Loucy (cell line): ENCODE data around the gene DNAJB8.

ENCODE experiments used
- H2AFZ ChIP-seq: fragments of 200-600 bp; sonication (generic); 2 replicates; pipeline ENCODE4 v1.6.0; 2016; ENCODE audit warnings: antibody characterized with exemption, mild to moderate bottlenecking, low read length, moderate library complexity
- H3F3A ChIP-seq: fragments of 200-600 bp; 2 replicates; pipeline ENCODE4 v1.6.0; 2016; ENCODE audit warnings: antibody characterized with exemption, low read depth, mild to moderate bottlenecking
- H3K27me3 ChIP-seq: fragments of 200-600 bp; sonication (generic); 2 replicates; pipeline ENCODE4 v1.6.1; 2014; ENCODE audit warnings: low read length, mild to moderate bottlenecking; ENCODE audit not compliant: insufficient read depth, poor library complexity, severe bottlenecking
- H3K36me3 ChIP-seq: fragments of 200-600 bp; sonication (generic); 2 replicates; pipeline ENCODE4 v1.6.1; 2016; ENCODE audit warnings: low read length; ENCODE audit not compliant: insufficient read depth
- H3K4me1 ChIP-seq: fragments of 200-600 bp; sonication (generic); 2 replicates; pipeline ENCODE4 v1.5.1; 2014; ENCODE audit warnings: low read length, mild to moderate bottlenecking; ENCODE audit not compliant: insufficient read depth, poor library complexity, severe bottlenecking
- H3K4me2 ChIP-seq: fragments of 200-600 bp; sonication (generic); 2 replicates; pipeline ENCODE4 v1.6.0; 2014; ENCODE audit warnings: antibody characterized with exemption, low read length, low read depth, mild to moderate bottlenecking; ENCODE audit not compliant: poor library complexity, severe bottlenecking
- H3K4me3 ChIP-seq: fragments of 200-600 bp; sonication (generic); 2 replicates; pipeline ENCODE4 v1.5.1; 2014; ENCODE audit warnings: low read length, mild to moderate bottlenecking, mixed read lengths; ENCODE audit not compliant: poor library complexity, severe bottlenecking
- H3K79me2 ChIP-seq: fragments of 200-600 bp; sonication (generic); 2 replicates; pipeline ENCODE4 v1.6.1; 2014; ENCODE audit warnings: low read length; ENCODE audit not compliant: insufficient read depth
- H3K9ac ChIP-seq: fragments of 200-600 bp; sonication (generic); 2 replicates; pipeline ENCODE4 v1.6.0; 2014; ENCODE audit warnings: mild to moderate bottlenecking, low read depth, low read length, moderate library complexity; ENCODE audit not compliant: poor library complexity, severe bottlenecking
- H3K9me2 ChIP-seq: fragments of 200-600 bp; sonication (generic); replicated peaks from 2 replicates; pipeline ENCODE4 v1.6.1; 2016; ENCODE audit warnings: low read depth, low read length, mixed read lengths
- H3K9me3 ChIP-seq: fragments of 200-600 bp; sonication (generic); 2 replicates; pipeline ENCODE4 v1.6.1; 2014; ENCODE audit warnings: mild to moderate bottlenecking, antibody characterized with exemption, low read length, low read depth; ENCODE audit not compliant: insufficient read depth
- H4K20me1 ChIP-seq: fragments of 200-600 bp; sonication (generic); 2 replicates; pipeline ENCODE4 v1.6.0; 2014; ENCODE audit warnings: antibody characterized with exemption, low read length, mild to moderate bottlenecking; ENCODE audit not compliant: insufficient read depth, poor library complexity, severe bottlenecking
- CTCF ChIP-seq: fragments of 200-600 bp; sonication (generic); conservative IDR thresholded peaks from 2 replicates; pipeline ENCODE4 v1.5.1; 2014; ENCODE audit warnings: mild to moderate bottlenecking, antibody characterized with exemption, low read length
- EZH2phosphoT487 ChIP-seq: fragments of 200-600 bp; IDR thresholded peaks from 2 replicates; pipeline ENCODE4 v1.6.1; 2018; ENCODE audit warnings: antibody characterized with exemption, mild to moderate bottlenecking, moderate library complexity, borderline replicate concordance

DNAJB8 gene

GRCh38 chr3:128432301-128432970, 34.3 kb downstream of the DNAJB8 start:
- TF ChIP-seq EZH2phosphoT487, result no peak
- no peak overlapping the region for H3K9ac ChIP-seq
- H2AFZ ChIP-seq, result no peak overlapping the region
- no peaks in the 10 kb centered on the region for H4K20me1 ChIP-seq
- no peaks in the 10 kb centered on the region for H3K4me1 ChIP-seq
- H3K79me2 ChIP-seq, result no peaks in the 10 kb centered on the region
- no peak overlapping the region for H3K4me3 ChIP-seq
- no peaks in the 10 kb centered on the region for H3K9me3 ChIP-seq
- H3F3A ChIP-seq, result no peaks in the 10 kb centered on the region
- no peaks in the 10 kb centered on the region for H3K27me3 ChIP-seq
- no peaks in the 10 kb centered on the region for H3K36me3 ChIP-seq
- no peak overlapping the region for H3K4me2 ChIP-seq
- H3K9me2 ChIP-seq, result no peaks in the 10 kb centered on the region

- no peaks in the 10 kb centered on the region for H3K79me2 ChIP-seq
- H3F3A ChIP-seq, result no peaks in the 10 kb centered on the region
- no peak overlapping the region for H2AFZ ChIP-seq
- H3K4me3 ChIP-seq, result no peak overlapping the region
- H3K9me2 ChIP-seq, result no peaks in the 10 kb centered on the region
- H4K20me1 ChIP-seq, result no peaks in the 10 kb centered on the region
- H3K4me2 ChIP-seq, result no peak overlapping the region
- H3K27me3 ChIP-seq, result no peaks in the 10 kb centered on the region
- no peaks in the 10 kb centered on the region for H3K4me1 ChIP-seq
- no peak overlapping the region for H3K9ac ChIP-seq
- TF ChIP-seq EZH2phosphoT487 (no peak), CTCF (no peak)
- no peaks in the 10 kb centered on the region for H3K9me3 ChIP-seq
- H3K36me3 ChIP-seq, result no peaks in the 10 kb centered on the region
These were observed 34.8 kb downstream of the DNAJB8 start for GRCh38 chr3:128431803-128432300.

GRCh38 chr3:128430731-128431130, 36.0 kb downstream of the DNAJB8 start:
- no peaks in the 10 kb centered on the region for H3K4me1 ChIP-seq
- no peaks in the 10 kb centered on the region for H3F3A ChIP-seq
- no peaks in the 10 kb centered on the region for H3K27me3 ChIP-seq
- no peak overlapping the region for H3K4me2 ChIP-seq
- no peak for TF ChIP-seq EZH2phosphoT487
- H2AFZ ChIP-seq, result no peak overlapping the region
- no peaks in the 10 kb centered on the region for H3K36me3 ChIP-seq
- H3K9me3 ChIP-seq, result no peaks in the 10 kb centered on the region
- H3K4me3 ChIP-seq, result no peak overlapping the region
- H3K79me2 ChIP-seq, result no peaks in the 10 kb centered on the region
- no peaks in the 10 kb centered on the region for H4K20me1 ChIP-seq
- no peak overlapping the region for H3K9ac ChIP-seq
- no peaks in the 10 kb centered on the region for H3K9me2 ChIP-seq

GRCh38 chr3:128430301-128430700, 36.4 kb downstream of the DNAJB8 start:
- H3K4me1 ChIP-seq, result no peaks in the 10 kb centered on the region
- no peaks in the 10 kb centered on the region for H4K20me1 ChIP-seq
- no peaks in the 10 kb centered on the region for H3F3A ChIP-seq
- no peaks in the 10 kb centered on the region for H3K27me3 ChIP-seq
- no peak overlapping the region for H3K4me2 ChIP-seq
- TF ChIP-seq CTCF (no peak), EZH2phosphoT487 (no peak)
- H3K79me2 ChIP-seq, result no peaks in the 10 kb centered on the region
- no peaks in the 10 kb centered on the region for H3K9me3 ChIP-seq
- no peak overlapping the region for H3K9ac ChIP-seq
- H2AFZ ChIP-seq, result no peak overlapping the region
- H3K36me3 ChIP-seq, result no peaks in the 10 kb centered on the region
- H3K4me3 ChIP-seq, result no peak overlapping the region
- H3K9me2 ChIP-seq, result no peaks in the 10 kb centered on the region
